Esophagus (tissue), 2 donors: ENCODE measurements around the gene CASZ1. TPM values are rescaled to one million over a fixed set of nuclear protein-coding genes. Genes with fewer than 3 reads are reported as not detected.
A peak's percentile ranks its signal among the peaks of the same experiment; 100 is the strongest.

Experiments used
- H3K27ac ChIP-seq, 2 donors: one replicate each; pipeline ENCODE4 v1.5.1; 2013; ENCODE audit warnings: low read depth in 2 of 2, mild to moderate bottlenecking in 2 of 2, inconsistent platforms in 1 of 2, low read length in 1 of 2, moderate library complexity in 1 of 2
- H3K27me3 ChIP-seq, 2 donors: one replicate each; pipeline ENCODE4 v1.6.1; 2013; ENCODE audit warnings: low read length in 2 of 2, control low read depth in 1 of 2, mild to moderate bottlenecking in 1 of 2; ENCODE audit not compliant: insufficient read depth in 2 of 2, control insufficient read depth in 1 of 2
- H3K36me3 ChIP-seq, 2 donors: one replicate each; pipeline ENCODE4 v1.6.1; 2013; ENCODE audit warnings: low read length in 1 of 2; ENCODE audit not compliant: control insufficient read depth in 2 of 2, insufficient read depth in 2 of 2
- H3K4me1 ChIP-seq, 2 donors: one replicate each; pipeline ENCODE4 v1.6.1; 2013; ENCODE audit warnings: low read length in 1 of 2; ENCODE audit not compliant: control insufficient read depth in 2 of 2, insufficient read depth in 2 of 2
- H3K4me3 ChIP-seq, 2 donors: one replicate each; pipeline ENCODE4 v1.5.1; 2013; ENCODE audit warnings: low read length in 2 of 2, mild to moderate bottlenecking in 2 of 2, low read depth in 1 of 2, moderate library complexity in 1 of 2
- H3K9me3 ChIP-seq, 2 donors: one replicate each; pipeline ENCODE4 v1.6.1; 2013; ENCODE audit warnings: mild to moderate bottlenecking in 2 of 2, low read depth in 1 of 2, low read length in 1 of 2, moderate library complexity in 1 of 2; ENCODE audit not compliant: control insufficient read depth in 2 of 2, insufficient read depth in 1 of 2
- WGBS, 2 donors: extraction: QIAGEN DNeasy Blood & Tissue Kit; methylation state at CpG; one replicate each; pipeline ENCODE4 v1.1.7; 2013; 5-methylcytosine and 5-hydroxymethylcytosine counted together
- polyA plus RNA-seq, 2 donors: library from polyadenylated mRNA; stranded (reverse); fragments of 200-250 nt; gene quantifications; one replicate each; pipeline ENCODE4 v1.2.3, GENCODE V29; 2013
- donor health status: healthy with polysubstance abuse.
- donor health status: Bipolar disorder and iron deficiency.

CASZ1 gene
- polyA plus RNA-seq, 2 donors, result 10.8 to 18.1 TPM

DNA sequence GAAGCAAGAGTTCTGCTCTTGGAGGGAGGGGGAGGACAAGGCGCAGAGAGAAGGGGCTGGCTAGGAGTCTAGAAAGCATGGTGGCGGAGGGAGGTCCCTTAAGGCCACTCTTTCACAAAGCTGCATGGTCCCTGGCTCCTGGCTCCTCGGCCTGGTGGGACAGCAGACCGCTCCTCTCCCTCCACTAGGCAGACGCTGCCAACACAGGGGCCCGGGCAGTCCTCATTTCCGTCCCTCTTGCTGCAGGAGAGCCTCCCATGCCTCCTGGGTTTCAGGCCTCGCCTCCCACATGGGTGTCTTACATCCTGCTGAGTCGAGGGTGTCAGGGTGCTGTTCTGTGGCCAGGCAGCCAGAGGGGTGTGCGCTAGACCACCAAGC lies 108.0 kb downstream of the CASZ1 start:
- H3K9me3 ChIP-seq, result no peaks in the 10 kb centered on the region
- H3K4me3 ChIP-seq, result no peak overlapping the region
- peak overlapping the region in 1 of 2 donors; percentile 40 for H3K27ac ChIP-seq
- H3K36me3 ChIP-seq, result peaks cover 0 to 8% of the 10 kb centered on the region in 2 donors
- peaks cover 22 to 45% of the 10 kb centered on the region in 2 donors for H3K4me1 ChIP-seq
- no peaks in the 10 kb centered on the region for H3K27me3 ChIP-seq
- 78 to 85% methylated on average over 10 of the region's 10 CpGs for WGBS, 2 donors

GRCh38 chr1:10687782-10688408 lies 108.6 kb downstream of the CASZ1 start:
- Histone ChIP-seq H3K27ac (peak overlapping the region in 1 of 2 donors; percentile 71), H3K9me3 (no peaks in the 10 kb centered on the region), H3K4me3 (no peak overlapping the region), H3K4me1 (peaks cover 20 to 45% of the 10 kb centered on the region in 2 donors), H3K27me3 (no peaks in the 10 kb centered on the region), H3K36me3 (peaks cover 0 to 8% of the 10 kb centered on the region in 2 donors)
- 66 to 69% methylated on average over 15 of the region's 15 CpGs for WGBS, 2 donors

DNA sequence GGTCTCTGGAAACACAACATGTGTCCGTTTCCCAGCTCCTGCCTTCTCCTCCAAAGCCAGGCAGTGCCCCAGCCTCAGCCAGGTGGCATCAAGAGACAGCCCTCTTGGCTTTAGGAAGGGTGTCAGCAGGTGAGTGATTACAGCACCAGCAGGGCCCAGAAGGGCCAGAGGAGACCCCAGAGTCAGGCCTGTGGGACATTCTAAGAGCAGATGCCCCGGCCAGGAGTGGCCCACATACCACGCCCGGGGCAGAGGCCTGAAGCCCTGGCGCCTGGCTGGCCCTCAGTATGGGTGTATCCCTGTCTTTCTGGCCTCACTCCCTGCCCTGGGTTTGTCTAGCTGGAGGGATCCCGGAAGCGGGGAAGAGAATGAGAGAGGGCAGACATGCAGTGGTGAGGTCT lies 109.2 kb downstream of the CASZ1 start:
- Histone ChIP-seq H3K27ac (peak overlapping the region; percentile 36 to 71), H3K36me3 (peaks cover 0 to 8% of the 10 kb centered on the region in 2 donors), H3K9me3 (no peaks in the 10 kb centered on the region), H3K4me1 (peaks cover 19 to 42% of the 10 kb centered on the region in 2 donors), H3K27me3 (no peaks in the 10 kb centered on the region), H3K4me3 (no peak overlapping the region)
- WGBS, 2 donors, result 56 to 58% methylated on average over 7 of the region's 7 CpGs

GRCh38 chr1:10686404-10687040 lies 109.9 kb downstream of the CASZ1 start:
- Histone ChIP-seq H3K4me3 (no peak overlapping the region), H3K27ac (peak overlapping the region in 1 of 2 donors; percentile 38), H3K36me3 (peaks cover 0 to 8% of the 10 kb centered on the region in 2 donors), H3K4me1 (peaks cover 19 to 42% of the 10 kb centered on the region in 2 donors), H3K9me3 (no peaks in the 10 kb centered on the region), H3K27me3 (no peaks in the 10 kb centered on the region)
- 56 to 65% methylated on average over 20 of the region's 20 CpGs for WGBS, 2 donors

DNA sequence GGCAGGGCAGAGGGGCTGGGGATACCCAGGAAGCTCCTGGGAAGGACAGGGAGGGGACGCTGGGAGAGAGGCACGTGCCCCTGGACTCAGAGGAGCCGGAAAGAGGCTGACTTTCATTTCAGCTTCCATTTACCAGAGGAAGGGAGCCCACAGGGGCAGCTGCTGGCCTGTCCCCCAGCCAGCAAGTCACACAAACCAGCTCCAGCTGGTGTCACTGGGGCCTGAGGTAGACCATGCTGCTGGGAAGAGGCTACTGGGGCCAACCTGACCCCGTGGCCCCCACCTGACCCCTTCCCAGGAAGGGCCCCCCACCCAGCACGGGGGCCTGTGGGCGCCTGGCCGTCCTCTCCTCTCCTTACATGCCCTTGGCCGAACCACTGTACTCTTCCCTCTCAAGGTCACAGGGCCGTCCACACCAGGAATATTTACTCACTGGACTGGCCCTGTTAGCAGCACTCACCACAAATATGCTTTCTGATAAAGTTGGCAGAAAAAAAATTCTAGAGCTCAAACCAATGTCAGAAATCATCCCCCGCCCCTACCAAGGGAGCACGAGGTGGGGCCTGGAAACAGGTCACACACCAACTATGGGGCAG lies 110.5 kb downstream of the CASZ1 start:
- 46 to 69% methylated on average over 11 of the region's 11 CpGs for WGBS, 2 donors

DNA sequence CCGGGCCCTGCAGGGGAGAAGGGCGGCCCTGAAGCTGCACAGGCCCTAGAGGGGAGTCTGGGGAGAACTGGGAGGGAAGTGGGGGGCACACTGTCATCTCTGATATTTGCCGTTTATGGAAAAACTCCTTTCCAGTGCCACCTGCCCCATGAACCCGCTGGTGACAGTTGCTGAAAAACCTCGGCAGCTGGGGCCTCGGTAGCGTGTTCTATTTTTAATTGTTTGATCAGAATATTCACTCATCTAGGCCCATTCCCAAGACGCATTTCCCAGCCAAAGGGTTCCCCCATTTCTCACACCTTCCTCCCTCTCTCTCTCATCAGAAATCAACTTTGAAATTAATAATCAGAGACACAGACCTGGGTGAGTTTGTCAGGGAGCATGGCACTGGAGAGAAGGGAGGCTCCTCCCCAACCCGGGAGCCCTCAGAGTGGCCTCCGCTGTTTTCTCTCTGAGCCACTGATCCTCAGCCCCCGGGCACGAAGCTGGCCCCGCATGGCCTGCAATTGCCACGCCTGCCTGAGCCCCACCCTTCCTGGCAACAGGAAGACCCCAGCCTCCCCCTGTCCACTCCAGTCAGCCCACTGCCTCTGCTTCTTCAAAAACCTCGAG lies 111.1 kb downstream of the CASZ1 start:
- H3K36me3 ChIP-seq, result peaks cover 0 to 6% of the 10 kb centered on the region in 2 donors
- peak overlapping the region; percentile 15 to 66 for H3K27ac ChIP-seq
- H3K4me3 ChIP-seq, result no peak overlapping the region
- H3K27me3 ChIP-seq, result no peaks in the 10 kb centered on the region
- no peaks in the 10 kb centered on the region for H3K9me3 ChIP-seq
- WGBS, 2 donors, result 64% methylated on average over 15 of the region's 15 CpGs
- H3K4me1 ChIP-seq, result peaks cover 17 to 41% of the 10 kb centered on the region in 2 donors

More for the DNA sequence above, 110.5 kb downstream of the CASZ1 start:
- Histone ChIP-seq H3K27ac (peak overlapping the region; percentile 15 to 66), H3K4me3 (no peak overlapping the region), H3K27me3 (no peaks in the 10 kb centered on the region), H3K36me3 (peaks cover 0 to 6% of the 10 kb centered on the region in 2 donors), H3K9me3 (no peaks in the 10 kb centered on the region), H3K4me1 (peaks cover 19 to 42% of the 10 kb centered on the region in 2 donors)

DNA sequence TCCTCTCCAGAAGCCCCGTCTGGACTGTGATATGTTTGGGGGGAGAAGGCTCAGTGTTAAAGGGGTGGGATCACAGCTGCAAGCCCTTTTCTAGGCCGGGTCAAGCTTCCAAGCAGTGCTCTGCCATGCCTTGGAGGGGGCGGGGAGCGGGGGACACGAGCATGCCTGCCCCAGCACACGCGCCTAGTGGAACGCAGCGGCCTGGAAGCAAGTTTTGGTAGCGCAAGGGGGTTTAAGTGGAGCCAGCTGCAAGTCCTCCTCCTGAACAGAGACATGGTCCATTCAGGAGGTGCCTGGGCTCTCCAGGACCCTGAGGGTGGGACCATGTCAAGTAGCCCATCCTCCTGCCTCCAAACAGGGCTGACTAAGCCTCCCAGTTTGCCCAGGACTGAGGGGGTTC lies 112.2 kb downstream of the CASZ1 start:
- no peak overlapping the region for H3K4me3 ChIP-seq
- H3K36me3 ChIP-seq, result peaks cover 0 to 6% of the 10 kb centered on the region in 2 donors
- peaks cover 14 to 39% of the 10 kb centered on the region in 2 donors for H3K4me1 ChIP-seq
- no peaks in the 10 kb centered on the region for H3K9me3 ChIP-seq
- WGBS, 2 donors, result 77 to 80% methylated on average over 10 of the region's 10 CpGs
- no peaks in the 10 kb centered on the region for H3K27me3 ChIP-seq
- H3K27ac ChIP-seq, result peak overlapping the region in 1 of 2 donors; percentile 43

- Histone ChIP-seq H3K36me3 (peaks cover 0 to 2% of the 10 kb centered on the region in 2 donors), H3K4me1 (peaks cover 2 to 30% of the 10 kb centered on the region in 2 donors), H3K27ac (peak overlapping the region; percentile 48 to 70), H3K9me3 (no peaks in the 10 kb centered on the region), H3K27me3 (no peaks in the 10 kb centered on the region), H3K4me3 (no peak overlapping the region)
- 69 to 70% methylated on average over 15 to 17 of the region's 17 CpGs for WGBS, 2 donors
Measured at GRCh38 chr1:10682449-10683309, 113.8 kb downstream of the CASZ1 start.

GRCh38 chr1:10682108-10682445 lies 114.4 kb downstream of the CASZ1 start:
- no peaks in the 10 kb centered on the region for H3K9me3 ChIP-seq
- no peak overlapping the region for H3K4me3 ChIP-seq
- H3K27me3 ChIP-seq, result no peaks in the 10 kb centered on the region
- H3K4me1 ChIP-seq, result peaks cover 2 to 24% of the 10 kb centered on the region in 2 donors
- 58 to 63% methylated on average over 9 of the region's 9 CpGs for WGBS, 2 donors
- H3K36me3 ChIP-seq, result peaks cover 0 to 2% of the 10 kb centered on the region in 2 donors
- H3K27ac ChIP-seq, result peak overlapping the region; percentile 48 to 70
